GM19193 (cell line): Measurements from ENCODE around the gene PHLDA3.
A peak's percentile ranks its signal among the peaks of the same experiment; 100 is the strongest.

Source experiments
- POLR2A ChIP-seq: IDR thresholded peaks from 4 replicates; pipeline ENCODE4 v1.6.1; 2011; ENCODE audit not compliant: insufficient read depth, insufficient read length; ENCODE audit errors: extremely low read depth

The PHLDA3 gene

DNA sequence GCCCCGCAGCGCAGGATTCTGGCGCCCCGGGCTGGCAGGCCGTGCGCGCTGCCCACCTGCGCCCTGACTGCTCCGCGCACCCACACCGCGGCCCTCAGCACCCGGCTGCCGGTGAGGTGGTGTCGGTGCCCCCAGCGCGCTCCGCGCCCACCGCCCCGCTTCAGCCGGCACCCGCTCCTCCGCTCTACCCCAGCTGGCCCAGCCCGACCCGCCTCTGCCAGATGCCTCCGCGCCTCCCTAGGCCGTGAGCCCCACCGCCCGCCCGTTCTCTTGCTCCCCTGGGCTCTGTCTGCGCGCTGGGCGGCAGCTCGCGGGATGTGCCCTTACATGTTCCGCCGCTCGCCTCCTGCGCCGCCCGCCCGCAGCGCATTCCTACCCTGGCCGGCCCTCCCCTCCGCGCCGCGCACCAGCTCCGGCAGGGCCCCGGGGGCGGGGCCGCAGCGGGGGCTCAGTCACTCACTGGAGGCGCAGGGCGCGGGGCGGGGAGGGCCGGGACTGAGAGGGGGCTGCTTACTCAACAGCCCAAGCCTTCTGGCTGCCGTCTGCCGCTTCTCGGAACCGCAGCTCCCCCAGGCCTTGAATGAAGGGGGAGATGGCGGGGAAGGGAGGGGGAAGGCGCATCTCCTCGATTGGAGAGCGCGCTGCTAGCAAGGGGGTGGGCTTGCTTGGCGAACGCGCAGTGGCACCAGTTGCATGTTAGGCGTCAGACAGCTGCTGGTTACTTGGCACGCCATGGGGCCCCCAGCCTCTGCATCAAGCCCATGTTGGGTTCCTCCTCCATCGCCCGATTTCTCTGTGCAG is at the start of gene PHLDA3:
Gene PHLDA3, minus strand, starts transcription at position 345 of the 801 bp plus-strand sequence. CDS start 402 bp downstream, outside the sequence.
- TF ChIP-seq POLR2A: peak; percentile 77

DNA sequence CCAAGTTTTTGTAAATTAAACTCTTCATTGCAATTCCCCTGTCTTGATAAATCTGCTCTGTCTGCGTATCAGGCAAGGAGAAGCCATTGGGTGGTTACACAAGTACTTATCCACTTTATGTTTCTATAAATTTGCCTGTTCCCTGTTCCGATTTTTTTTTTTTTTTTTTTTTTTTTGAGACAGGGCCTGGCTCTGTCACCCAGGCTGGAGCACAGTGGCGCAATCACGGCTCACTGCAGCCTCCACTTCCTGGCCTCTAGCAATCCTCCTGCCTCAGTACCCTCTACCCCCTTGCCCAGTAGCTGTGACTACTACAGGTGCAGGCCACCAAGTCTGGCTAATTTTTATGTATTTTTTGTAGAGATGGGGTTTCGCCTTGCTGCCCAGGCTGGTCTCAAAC is 49.1 kb upstream of the PHLDA3 start:
- no peak for TF ChIP-seq POLR2A

DNA sequence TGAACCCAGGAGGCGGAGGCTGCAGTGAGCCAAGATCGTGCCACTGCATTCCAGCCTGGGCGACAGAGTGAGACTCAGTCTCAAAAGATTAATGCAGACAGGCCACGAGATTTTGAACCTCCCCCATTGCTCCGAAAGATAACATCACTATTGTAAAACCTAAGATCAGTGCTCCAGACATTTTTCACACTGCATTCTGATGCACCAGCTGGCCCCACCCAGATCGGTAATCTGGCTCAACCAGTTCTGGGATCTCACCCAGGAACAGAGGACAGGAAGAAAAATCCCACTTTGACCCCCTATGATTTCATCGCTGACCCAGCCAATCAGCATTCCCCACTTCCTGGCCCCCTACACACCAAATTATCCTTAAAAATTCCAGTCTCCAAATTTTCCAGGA is 48.6 kb upstream of the PHLDA3 start:
- TF ChIP-seq POLR2A: no peak

DNA sequence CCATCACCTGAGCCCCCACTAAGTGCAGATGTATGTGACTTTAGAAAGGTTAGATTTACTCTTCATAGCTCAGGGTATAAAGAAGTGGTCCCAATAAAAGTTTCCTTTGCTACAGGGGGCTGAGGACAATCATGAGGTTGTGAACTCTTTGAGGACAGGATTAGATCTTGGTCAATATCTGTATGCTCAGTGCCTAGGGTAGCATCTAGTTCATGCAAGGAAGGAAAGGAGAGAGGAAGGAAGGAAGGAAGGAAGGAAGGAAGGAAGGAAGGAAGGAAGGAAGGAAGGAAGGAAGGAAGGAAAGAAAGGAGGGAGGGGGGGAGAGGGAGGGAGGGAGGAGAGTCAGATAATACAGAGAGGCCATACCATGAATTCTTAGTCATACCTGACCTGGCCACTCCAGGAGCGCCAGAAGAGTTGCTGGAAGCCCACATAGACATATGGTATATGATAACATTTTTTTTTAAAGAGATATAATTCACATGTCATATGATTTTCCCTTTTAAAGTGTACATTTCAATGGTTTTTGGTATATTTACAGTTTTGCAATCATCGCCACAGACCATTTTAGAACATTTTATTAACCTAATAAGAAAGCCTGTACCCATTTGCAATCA is 47.6 kb upstream of the PHLDA3 start:
- no peak for TF ChIP-seq POLR2A

DNA sequence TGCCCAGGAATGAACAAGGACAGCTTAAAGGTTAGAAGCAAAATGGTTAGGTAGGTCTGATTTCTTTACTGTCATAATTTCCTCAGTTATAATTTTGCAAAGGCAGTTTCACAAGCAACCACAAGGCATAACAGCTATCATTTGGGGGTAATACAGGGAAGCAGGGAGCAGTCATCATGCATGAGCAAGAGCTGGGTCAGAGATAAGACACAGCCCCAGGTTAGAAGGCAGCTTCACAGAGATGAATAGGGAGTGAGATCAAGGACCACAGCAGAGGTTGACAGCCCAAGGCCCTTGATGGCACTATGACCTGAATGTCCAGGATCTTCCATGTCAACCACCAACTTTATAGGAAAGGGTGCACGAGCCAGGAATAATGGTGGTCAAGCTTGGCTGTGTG is 46.9 kb upstream of the PHLDA3 start:
- TF ChIP-seq POLR2A: no peak

DNA sequence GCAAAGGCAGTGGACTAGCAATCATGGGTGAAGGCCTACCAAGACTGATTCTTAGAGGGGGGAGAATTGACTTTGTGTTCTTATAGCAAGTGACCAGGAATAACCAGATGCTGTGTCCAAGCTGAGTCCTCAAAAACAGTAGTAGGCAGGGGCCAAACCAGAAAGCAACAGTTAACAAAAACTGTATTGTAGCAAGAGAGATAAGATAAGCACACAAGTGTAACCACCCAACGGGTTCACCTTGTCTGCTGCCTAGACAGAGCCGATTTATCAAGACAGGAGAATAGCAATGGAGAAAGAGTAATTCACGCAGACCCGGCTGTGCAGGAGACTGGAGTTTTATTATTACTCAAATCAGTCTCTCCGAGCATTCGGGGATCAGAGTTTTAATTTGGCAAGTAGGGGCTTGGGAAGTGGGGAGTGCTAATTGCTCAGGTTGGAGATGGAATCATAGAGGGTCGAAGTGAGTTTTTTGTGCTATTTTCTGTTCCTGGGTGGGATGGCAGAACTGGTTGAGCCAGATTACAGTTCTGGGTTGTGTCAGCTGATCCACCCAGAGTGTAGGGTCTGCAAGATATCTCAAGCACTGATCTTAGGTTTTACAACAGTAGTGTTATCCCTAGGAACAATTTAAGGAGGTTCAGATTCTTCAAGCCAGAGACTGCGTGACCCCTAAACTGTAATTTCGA is 46.2 kb upstream of the PHLDA3 start:
- no peak for TF ChIP-seq POLR2A

DNA sequence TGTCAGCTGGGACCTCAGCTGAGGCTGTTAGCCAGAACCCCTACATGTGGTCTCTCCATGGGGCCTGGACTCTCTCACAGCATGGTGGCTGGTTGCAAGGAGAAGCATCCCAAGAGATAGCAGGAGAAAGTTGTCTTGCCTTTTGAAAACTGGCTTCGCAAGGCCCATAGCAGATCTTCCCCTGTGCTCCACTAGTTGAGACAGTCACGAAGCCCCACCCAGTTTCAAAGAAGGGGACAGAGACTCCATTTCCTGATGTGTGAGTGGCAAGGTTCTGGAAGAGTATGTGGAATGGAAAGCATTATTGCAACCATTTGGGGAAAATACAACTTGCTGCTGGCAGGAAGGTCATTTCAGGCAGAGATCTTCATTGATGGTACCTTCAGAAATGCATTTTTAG is 45.5 kb upstream of the PHLDA3 start:
- no peak for TF ChIP-seq POLR2A

DNA sequence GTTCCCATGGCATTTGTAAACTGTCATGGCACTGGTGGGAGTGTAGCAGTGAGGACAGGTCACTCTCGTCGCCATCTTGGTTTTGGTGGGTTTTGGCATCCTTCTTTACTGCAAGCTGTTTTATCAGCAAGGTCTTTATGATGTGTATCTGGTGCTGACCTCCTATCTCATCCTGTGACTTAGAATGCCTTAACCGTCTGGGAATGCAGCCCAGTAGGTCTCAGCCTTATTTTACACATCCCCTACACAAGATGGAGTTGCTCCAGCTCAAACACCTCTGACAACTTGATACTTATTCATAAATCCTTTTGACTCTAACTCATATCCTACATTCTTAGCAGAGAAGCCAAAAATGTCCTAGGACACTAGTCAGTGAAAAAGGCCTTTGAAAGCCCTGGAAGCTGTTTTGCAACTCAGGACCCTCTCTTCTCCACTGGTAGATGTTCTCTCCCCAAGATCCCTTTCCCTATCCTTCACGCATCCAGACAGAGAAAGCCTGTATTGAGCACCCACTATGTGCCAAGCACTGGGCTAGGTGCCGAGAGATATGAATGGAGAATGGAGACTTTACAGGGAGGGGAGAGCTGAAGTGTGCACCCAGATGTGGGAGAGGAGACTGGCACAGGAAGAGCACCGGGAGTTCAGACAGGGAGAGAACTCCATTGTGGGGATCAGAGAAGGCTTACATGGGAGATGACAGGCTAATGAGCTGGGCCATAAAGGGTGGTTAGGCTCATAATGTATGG is 44.7 kb upstream of the PHLDA3 start:
- no peak for TF ChIP-seq POLR2A

DNA sequence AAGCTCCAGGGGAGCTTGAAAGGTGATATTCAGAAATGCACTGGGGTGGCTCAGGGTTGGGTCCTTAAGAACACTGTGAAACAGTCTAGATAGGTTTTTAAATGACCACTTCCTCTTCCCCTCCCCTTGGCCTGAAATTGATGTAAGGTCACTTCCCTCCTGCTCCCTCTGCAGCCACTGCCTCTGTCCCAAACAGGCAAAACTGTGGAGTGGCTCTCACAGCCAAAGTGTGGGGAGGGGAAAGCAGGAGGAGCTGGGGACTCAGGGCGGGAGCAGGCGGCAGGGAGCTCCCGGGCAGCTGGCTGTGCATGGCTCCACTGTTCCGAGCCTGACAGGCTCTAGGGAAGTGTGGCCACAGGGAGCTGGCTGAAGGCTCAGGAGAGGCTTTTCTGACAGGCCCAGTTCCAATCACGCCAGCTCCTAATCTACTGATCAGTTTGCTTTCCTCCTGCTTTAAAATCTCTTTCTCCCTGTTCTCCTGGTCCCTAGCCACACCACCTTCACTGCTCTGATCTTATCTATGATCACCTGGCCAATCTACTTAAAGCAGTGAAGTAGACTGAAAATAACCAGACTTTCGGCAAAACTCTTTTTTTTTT is 43.1 kb upstream of the PHLDA3 start:
- no peak for TF ChIP-seq POLR2A

DNA sequence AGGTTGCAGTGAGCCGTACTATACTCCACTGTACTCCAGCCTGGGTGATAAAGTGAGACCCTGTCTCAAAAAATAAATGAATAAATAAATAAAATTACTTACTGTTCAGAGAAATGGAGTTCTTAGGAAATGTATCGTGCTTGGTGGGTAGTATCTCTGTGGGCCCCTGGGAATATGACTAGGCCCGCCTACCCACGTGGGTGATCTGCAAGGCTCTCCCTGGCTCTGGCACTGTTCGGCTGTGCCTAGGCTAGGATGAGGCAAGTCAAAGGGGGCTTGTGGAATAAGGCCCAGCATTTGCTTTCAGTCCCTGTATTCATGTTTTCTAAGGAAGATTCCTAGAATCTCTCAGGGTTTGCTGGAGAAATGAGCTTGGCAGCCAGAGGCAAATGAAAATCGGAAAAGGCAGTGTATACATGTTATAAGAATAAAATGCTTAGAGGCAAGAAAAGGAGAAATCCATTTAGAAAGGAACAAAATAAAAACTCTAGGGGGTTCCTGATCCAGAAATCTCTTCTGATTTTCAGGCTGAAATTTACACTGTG is 42.5 kb upstream of the PHLDA3 start:
- TF ChIP-seq POLR2A: no peak

DNA sequence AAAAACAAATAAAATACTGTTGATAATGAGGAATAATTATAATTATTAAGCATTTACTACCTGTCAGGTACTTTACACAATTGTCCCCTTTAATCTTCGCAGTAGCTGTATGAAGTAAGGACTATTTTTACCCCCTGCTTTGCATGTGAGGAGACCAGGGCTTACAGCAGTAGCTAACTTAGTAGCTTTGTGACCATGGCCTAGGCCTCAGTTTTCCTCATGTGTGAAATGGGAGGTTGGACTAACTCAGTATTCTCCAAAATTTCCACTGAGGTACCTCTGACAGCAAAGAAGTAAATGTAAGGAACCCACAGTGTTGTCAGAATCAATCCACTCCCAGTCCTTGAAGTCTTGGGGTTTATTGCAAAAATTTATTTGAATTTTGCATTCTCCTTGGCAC is 41.7 kb upstream of the PHLDA3 start:
- no peak for TF ChIP-seq POLR2A

DNA sequence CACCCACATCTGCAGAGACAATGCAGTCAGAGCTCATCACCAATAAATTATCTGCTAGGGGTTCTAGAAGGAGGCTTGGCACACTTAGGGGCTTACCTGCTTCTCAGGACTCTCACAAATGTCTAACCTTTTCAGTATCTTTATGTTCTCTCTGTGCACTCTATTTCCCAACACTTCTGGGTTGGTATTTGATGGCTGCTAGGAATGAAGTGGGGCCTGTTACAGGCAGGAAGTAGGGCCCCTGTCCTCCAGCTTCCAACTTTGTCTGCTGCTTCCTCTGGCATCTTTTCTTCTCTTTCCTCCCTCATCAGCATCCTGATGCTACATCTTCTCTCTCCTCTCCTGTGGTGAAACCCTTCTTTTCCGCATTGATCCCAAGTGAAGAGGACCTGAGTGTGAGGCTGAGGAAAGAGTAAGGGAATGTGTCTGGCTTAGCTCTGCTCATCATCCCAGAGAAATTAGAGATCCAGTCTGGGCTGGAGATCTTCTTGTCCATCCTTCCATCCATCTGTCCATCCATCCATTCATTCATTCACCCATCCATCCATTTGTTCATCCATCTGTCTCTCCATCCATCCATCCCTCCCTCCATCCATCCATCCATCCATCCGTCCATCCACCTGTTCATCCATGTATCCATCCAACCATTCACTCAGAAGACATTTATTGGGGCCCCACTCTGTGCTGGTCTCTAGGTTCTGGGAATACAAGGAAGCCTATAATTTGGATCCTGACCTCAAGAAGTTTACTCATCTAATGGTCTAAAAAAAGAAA is 40.8 kb upstream of the PHLDA3 start:
- no peak for TF ChIP-seq POLR2A

DNA sequence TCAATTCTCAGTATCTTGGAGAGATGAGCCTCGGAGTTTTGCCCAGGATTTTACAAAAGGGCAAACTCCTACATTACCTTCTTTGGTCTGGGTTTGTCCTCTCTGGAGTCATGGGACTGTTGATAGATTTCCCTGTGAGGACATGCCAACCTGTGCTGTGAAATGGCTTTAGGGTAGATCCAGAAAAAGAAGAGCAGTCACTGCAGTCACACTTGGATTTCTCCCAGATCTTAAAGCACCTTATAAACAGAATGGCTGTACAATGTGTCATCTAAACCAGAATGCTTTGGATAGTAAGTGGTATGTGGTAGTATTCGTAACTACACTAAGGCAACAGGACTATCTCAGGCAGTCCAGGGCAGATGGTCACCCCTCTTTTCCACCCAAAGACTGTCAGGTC is 39.8 kb upstream of the PHLDA3 start:
- no peak for TF ChIP-seq POLR2A

DNA sequence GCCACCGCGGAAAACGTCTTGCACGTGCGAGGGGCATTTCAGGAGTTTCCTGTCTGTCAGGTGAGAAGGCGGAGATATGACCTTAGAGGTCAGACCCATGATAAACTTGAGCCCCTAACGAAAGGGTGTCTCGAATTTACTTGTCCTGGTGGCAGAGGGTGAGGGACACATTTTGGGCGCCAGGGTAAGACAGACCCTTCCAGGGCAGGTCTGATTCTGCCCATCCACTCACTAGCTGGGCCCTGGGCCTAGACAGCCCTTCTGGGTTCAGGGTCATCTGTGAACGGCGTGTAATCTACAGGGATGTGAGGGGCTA is 38.3 kb upstream of the PHLDA3 start:
- TF ChIP-seq POLR2A: no peak

DNA sequence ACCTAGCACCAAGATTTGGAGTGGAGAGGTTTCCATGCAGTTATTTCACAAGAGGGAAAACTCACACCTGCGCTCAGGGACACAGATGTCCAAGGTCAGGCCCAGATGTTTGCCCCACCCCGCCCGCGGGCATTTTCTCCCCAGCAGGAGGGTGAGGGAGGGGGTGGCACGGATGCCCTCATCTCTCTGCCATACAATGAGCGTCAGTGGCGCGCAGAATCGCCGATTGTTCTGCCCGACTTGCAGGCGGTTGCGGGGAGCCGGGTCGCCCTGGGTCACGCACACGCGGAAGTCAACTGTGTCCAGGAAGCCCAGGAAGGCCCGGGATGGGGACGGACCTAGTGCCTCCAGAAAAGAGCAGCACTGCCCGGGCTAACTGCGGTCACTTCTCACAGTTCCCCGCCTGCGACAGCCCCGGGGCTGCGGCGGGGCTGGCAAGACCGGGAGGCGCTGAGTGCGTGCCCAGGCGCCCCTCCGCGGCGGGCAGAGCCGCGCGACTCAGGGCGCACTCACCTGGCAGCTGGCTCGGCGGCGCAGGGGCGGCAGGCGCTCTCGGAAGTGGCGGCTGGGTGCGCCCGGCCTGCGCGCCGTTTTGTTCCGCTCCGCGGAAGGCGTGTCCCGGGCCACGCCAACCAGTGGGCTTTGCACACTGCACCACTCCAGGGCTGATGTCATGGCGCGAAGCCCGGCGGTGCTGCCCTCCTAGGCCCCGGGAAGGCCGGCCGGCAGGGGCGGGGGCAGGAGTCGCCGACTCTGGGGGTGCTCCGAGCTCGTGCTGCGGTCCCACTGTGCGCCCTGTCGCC is 37.8 kb upstream of the PHLDA3 start, which contains the start of gene CSRP1:
Gene CSRP1, minus strand, starts transcription at position 567 of the 803 bp plus-strand sequence. CDS start 10,820 bp downstream, outside the sequence.
- peak; percentile 93 for TF ChIP-seq POLR2A
